Calu3 (cell line): ENCODE data around the gene PLIN3. TPM values are rescaled to one million over a fixed set of nuclear protein-coding genes. Genes with fewer than 3 reads are reported as not detected.
A peak's percentile ranks its signal among the peaks of the same experiment; 100 is the strongest.

ENCODE experiments used
- BruUV-seq: library from RNA; stranded (reverse); fragments of 400-500 nt; replicated peaks from 2 replicates; lab custom pipeline; 2021; lab: Mats Ljungman, UMichigan
- CTCF ChIA-PET: fragments of 300-600 bp; sonication (Branson Sonifier 250); formaldehyde crosslinking; loops from one replicate; lab custom pipeline; 2022; ENCODE audit warnings: antibody characterized with exemption; lab: Charles Lee
- DNase-seq: peaks from one replicate; pipeline ENCODE4 v3.0.0; 2022
- H3K27ac Mint-ChIP-seq: one replicate; pipeline ENCODE4 v1.8.0; 2022; ENCODE audit warnings: mixed read lengths; ENCODE audit not compliant: unreplicated experiment
- H3K27me3 Mint-ChIP-seq: one replicate; pipeline ENCODE4 v1.8.0; 2022; ENCODE audit warnings: mixed read lengths; ENCODE audit not compliant: unreplicated experiment
- H3K36me3 Mint-ChIP-seq: one replicate; pipeline ENCODE4 v1.8.0; 2022; ENCODE audit warnings: mild to moderate bottlenecking, moderate library complexity, mixed read lengths; ENCODE audit not compliant: insufficient read depth, unreplicated experiment
- H3K4me1 Mint-ChIP-seq: one replicate; pipeline ENCODE4 v1.8.0; 2022; ENCODE audit warnings: mild to moderate bottlenecking, low read depth, mixed read lengths; ENCODE audit not compliant: unreplicated experiment
- H3K4me3 Mint-ChIP-seq: one replicate; pipeline ENCODE4 v1.8.0; 2022; ENCODE audit warnings: mild to moderate bottlenecking, low read depth, moderate library complexity, mixed read lengths; ENCODE audit not compliant: unreplicated experiment
- H3K9me3 Mint-ChIP-seq: one replicate; pipeline ENCODE4 v1.8.0; 2022; ENCODE audit warnings: low read depth, mixed read lengths; ENCODE audit not compliant: unreplicated experiment
- CTCF ChIP-seq: fragments of 200-600 bp; IDR thresholded peaks from one replicate; pipeline ENCODE4 v1.8.0; 2022; ENCODE audit warnings: antibody characterized with exemption; ENCODE audit not compliant: unreplicated experiment
- intact Hi-C: fragments of 100-400 bp; cut with micrococcal nuclease; formaldehyde crosslinking; loops from one replicate; pipeline ENCODE4 v1.10.0; 2022; ENCODE audit not compliant: unreplicated experiment
- total RNA-seq: library from RNA; stranded (reverse); gene quantifications from 2 replicates; pipeline ENCODE4 v1.2.3, GENCODE V29; 2022

The PLIN3 gene
- total RNA-seq, 1 experiment from 2014 or later = 43.7 TPM

GRCh38 chr19:4913996-4914735 is 46.7 kb upstream of the PLIN3 start:
- H3K9me3 Mint-ChIP-seq = no peaks in the 10 kb centered on the region
- BruUV-seq = no TSS peak
- DNase-seq = no peak
- no peaks in the 10 kb centered on the region for H3K27me3 Mint-ChIP-seq
- peaks cover 26% of the 10 kb centered on the region for H3K4me1 Mint-ChIP-seq
- CTCF ChIA-PET = interaction anchor here (1.1 kb wide), 1 partner anchor 105 kb away, joined by 4 read pairs; no protein-coding TSS in a partner anchor
- H3K4me3 Mint-ChIP-seq = peak overlapping the region; percentile 14
- H3K27ac Mint-ChIP-seq = peak overlapping the region; percentile 33
- peaks cover 38% of the 10 kb centered on the region for H3K36me3 Mint-ChIP-seq
- TF ChIP-seq CTCF = no peak
- intact Hi-C loops = loop anchor here (5.0 kb wide), 1 partner anchor 107 kb away; no protein-coding TSS in a partner anchor

DNA sequence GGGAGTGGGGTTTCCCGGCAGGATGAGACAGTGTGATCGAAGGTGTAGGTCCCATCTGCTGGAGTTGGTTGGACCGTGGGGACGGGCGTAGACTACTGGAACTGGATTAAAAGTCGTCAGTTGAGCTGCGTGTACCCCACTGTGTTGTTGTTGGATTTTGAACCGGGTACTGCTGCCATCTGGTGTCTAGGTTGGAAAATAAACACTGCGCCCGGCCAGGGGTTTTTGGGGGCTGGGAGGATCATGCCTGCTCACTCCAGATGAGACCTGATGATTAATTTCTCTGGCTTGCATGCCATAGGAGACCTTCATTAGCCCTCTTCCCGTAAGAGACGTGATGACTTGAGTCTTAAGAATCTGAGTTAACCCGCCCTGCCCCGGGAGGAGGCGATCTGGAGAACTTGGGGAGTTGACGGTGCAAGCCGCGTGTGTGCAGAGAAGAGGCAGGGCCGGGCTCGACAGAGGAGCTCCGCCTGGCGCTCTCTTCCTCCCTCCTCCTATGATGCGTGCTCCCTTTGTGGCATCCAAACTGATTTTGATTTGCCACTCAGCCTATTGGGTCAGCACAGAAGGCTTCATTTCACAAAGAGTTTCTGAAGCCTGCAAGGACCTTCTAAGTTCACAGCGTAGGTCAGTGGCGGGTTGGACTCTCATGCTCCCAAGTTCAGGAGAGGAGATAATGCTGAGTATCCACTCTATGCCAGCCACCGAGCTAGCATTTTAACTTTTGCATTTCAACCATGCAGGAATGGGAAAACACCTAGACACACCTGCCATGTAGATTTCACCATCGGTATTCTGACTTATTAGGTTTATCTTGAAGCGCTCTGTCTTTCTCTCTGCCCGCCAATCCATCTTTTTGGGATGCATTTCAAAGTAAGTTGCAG is 44.6 kb upstream of the PLIN3 start:
- peak overlapping the region; percentile 66 for H3K4me3 Mint-ChIP-seq
- peaks cover 39% of the 10 kb centered on the region for H3K36me3 Mint-ChIP-seq
- H3K27me3 Mint-ChIP-seq = no peaks in the 10 kb centered on the region
- peak; percentile 41 for TF ChIP-seq CTCF
- intact Hi-C loops = loop anchor here (1.0 to 5.0 kb wide), 2 partner anchors 40 to 105 kb away; no protein-coding TSS in a partner anchor
- peak; percentile 77 for DNase-seq
- BruUV-seq = no TSS peak
- peak overlapping the region; percentile 86 for H3K27ac Mint-ChIP-seq
- no peaks in the 10 kb centered on the region for H3K9me3 Mint-ChIP-seq
- CTCF ChIA-PET = interaction anchor here (0.6 to 2.4 kb wide), 11 partner anchors 9 to 512 kb away, joined by 3 to 30 read pairs (median 6); partner anchors contain the start of genes ARRDC5, FEM1A, PLIN3 and SH3GL1
- peaks cover 33% of the 10 kb centered on the region for H3K4me1 Mint-ChIP-seq

DNA sequence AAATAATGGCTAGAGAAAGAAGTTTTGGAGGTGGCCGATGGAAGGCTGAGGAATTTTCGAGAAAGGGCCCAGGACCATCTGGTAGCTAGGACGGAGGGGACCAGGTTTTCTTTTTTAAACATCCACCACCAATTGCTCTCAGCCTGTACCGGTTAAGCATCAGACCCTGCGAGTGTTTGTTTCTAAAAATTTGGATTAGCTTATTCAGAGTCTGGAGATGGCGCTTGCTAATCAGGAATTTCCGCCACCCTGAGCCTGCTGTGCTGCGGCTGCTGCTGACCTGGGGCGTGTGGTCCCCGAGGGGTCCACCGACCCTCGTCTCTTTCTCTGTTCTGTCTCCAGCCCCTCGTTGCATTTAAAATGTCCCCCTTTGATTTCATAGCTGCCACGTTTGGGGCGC is 43.8 kb upstream of the PLIN3 start:
- H3K9me3 Mint-ChIP-seq = no peaks in the 10 kb centered on the region
- TSS peak; percentile 32 for BruUV-seq
- no peak for DNase-seq
- no peaks in the 10 kb centered on the region for H3K27me3 Mint-ChIP-seq
- peaks cover 33% of the 10 kb centered on the region for H3K4me1 Mint-ChIP-seq
- intact Hi-C loops = loop anchor here (1.0 to 5.0 kb wide), 2 partner anchors 39 to 104 kb away; no protein-coding TSS in a partner anchor
- TF ChIP-seq CTCF = no peak
- H3K36me3 Mint-ChIP-seq = peaks cover 32% of the 10 kb centered on the region
- peak overlapping the region; percentile 66 for H3K4me3 Mint-ChIP-seq
- CTCF ChIA-PET = interaction anchor here (0.6 to 2.4 kb wide), 8 partner anchors 38 to 438 kb away, joined by 5 to 30 read pairs (median 8); partner anchors contain the start of gene FEM1A
- peak overlapping the region; percentile 86 for H3K27ac Mint-ChIP-seq
